K562 (cell line): ENCODE results near the gene GBA2. TPM values are rescaled to one million over a fixed set of nuclear protein-coding genes. Genes with fewer than 3 reads are reported as not detected.

Experiments
- C11orf30 ChIP-seq: fragments of 450-650 bp; IDR thresholded peaks from 2 replicates; pipeline ENCODE4 v1.6.1; 2016; ENCODE audit warnings: low read depth, mild to moderate bottlenecking
- EP300 ChIP-seq: IDR thresholded peaks from 2 replicates; pipeline ENCODE4 v1.6.1; 2012; ENCODE audit warnings: low read length, improper control_type of control experiment
- HDAC3 ChIP-seq: fragments of 450-650 bp; IDR thresholded peaks from 2 replicates; pipeline ENCODE4 v1.6.1; 2018; ENCODE audit warnings: borderline replicate concordance, mild to moderate bottlenecking, moderate library complexity; ENCODE audit not compliant: partially characterized antibody
- KDM5B ChIP-seq: fragments of 200-600 bp; sonication (generic); IDR thresholded peaks from 2 replicates; pipeline ENCODE4 v1.6.1; 2012; ENCODE audit warnings: low read depth, mild to moderate bottlenecking, moderate library complexity, low read length, control low read depth, inconsistent platforms; ENCODE audit not compliant: insufficient replicate concordance
- MTA2 ChIP-seq: fragments of 450-650 bp; IDR thresholded peaks from 2 replicates; pipeline ENCODE4 v1.6.1; 2016; ENCODE audit warnings: low read depth
- NFE2L1 ChIP-seq: fragments of 450-650 bp; IDR thresholded peaks from 2 replicates; pipeline ENCODE4 v1.6.1; 2016; ENCODE audit warnings: missing genetic modification characterization, low read depth, mild to moderate bottlenecking, missing compliant biosample characterization, moderate library complexity, borderline replicate concordance
- RBBP5 ChIP-seq: fragments of 200-600 bp; sonication (generic); IDR thresholded peaks from 2 replicates; pipeline ENCODE4 v1.6.1; 2012; ENCODE audit warnings: borderline replicate concordance, mild to moderate bottlenecking, low read length, control low read depth, inconsistent platforms; ENCODE audit not compliant: insufficient read depth, poor library complexity, severe bottlenecking
- SETDB1 ChIP-seq: IDR thresholded peaks from one replicate; pipeline ENCODE4 v1.6.1; 2012; ENCODE audit warnings: low read length, control low read depth, inconsistent platforms
- SIRT6 ChIP-seq: IDR thresholded peaks from one replicate; pipeline ENCODE4 v1.6.1; 2012; ENCODE audit warnings: low read depth, mild to moderate bottlenecking, control low read depth, inconsistent platforms, low read length, moderate library complexity
- TEAD4 ChIP-seq, 2 experiments: sonication (generic) in 1 of 2; formaldehyde crosslinking in 1 of 2; IDR thresholded peaks; 2 replicates each; pipeline versions ENCODE4 v1.6.1 to v1.8.0; 2012 to 2022; ENCODE audit warnings: borderline replicate concordance in 1 of 2, inconsistent platforms in 1 of 2, low read length in 1 of 2, mild to moderate bottlenecking in 1 of 2, missing genetic modification reagents in 1 of 2
- THRAP3 ChIP-seq: fragments of 450-650 bp; IDR thresholded peaks from 2 replicates; pipeline ENCODE4 v1.6.1; 2016; ENCODE audit warnings: mild to moderate bottlenecking, inconsistent platforms, borderline replicate concordance
- TSC22D4 ChIP-seq: fragments of 450-650 bp; IDR thresholded peaks from 2 replicates; pipeline ENCODE4 v1.6.1; 2016; ENCODE audit warnings: missing genetic modification characterization, missing biosample characterization, control low read depth
- U2AF2 ChIP-seq: fragments of 200-400 bp; formaldehyde crosslinking; optimal IDR thresholded peaks from 2 replicates; pipeline ENCODE3; 2017; ENCODE audit warnings: low read depth, mild to moderate bottlenecking, low read length
- ZBED1 ChIP-seq: IDR thresholded peaks from 2 replicates; pipeline ENCODE4 v1.6.1; 2014
- ZKSCAN1 ChIP-seq: fragments of 150-350 bp; IDR thresholded peaks from 2 replicates; pipeline ENCODE4 v1.6.1; 2016; ENCODE audit warnings: low read depth, low read length
- ZKSCAN3 ChIP-seq: fragments of 250-450 bp; sonication (Bioruptor Pico); IDR thresholded peaks from 2 replicates; pipeline ENCODE4 v1.4.0; 2020
- ZNF133 ChIP-seq: fragments of 250-450 bp; sonication (Bioruptor Pico); IDR thresholded peaks from 2 replicates; pipeline ENCODE4 v1.4.0; 2020; ENCODE audit warnings: mild to moderate bottlenecking
- ZNF134 ChIP-seq: fragments of 250-450 bp; sonication (Bioruptor Pico); conservative IDR thresholded peaks from 2 replicates; pipeline ENCODE4 v1.4.0; 2020
- ZNF24 ChIP-seq: fragments of 450-650 bp; IDR thresholded peaks from 2 replicates; pipeline ENCODE4 v1.6.1; 2016
- polyA plus RNA-seq, 8 experiments: library from polyadenylated mRNA; depleted of rRNA in 4 of 8; stranded (reverse) in 5 of 8; unstranded in 3 of 8; fragments of >200 nt; fragmentation: Nextera tagmentation in 2 of 8; fragmentation: Illumina TruSeq in 1 of 8; extraction: Ambion mirVana in 2 of 8; extraction: Trizol in 1 of 8; gene quantifications; 2 replicates each; pipeline versions ENCODE4 v1.2.1 to v1.2.3, GENCODE V29; 2011 to 2014; ENCODE audit warnings: inconsistent platforms in 1 of 8, missing spikeins in 1 of 8
- total RNA-seq, 7 experiments: library from RNA; depleted of rRNA in 6 of 7; stranded (reverse); fragments of >200 nt in 6 of 7; fragmentation: Illumina TruSeq in 2 of 7; extraction: Trizol in 2 of 7; gene quantifications; 2 replicates each; pipeline versions ENCODE4 v1.2.1 to v1.2.3, GENCODE V29; 2011 to 2021; ENCODE audit warnings: low replicate concordance in 1 of 7
- TF ChIP-seq, protein P1 (sequence below), 2 experiments: fragments of 450-650 bp in 1 of 2; sonication (generic) in 1 of 2; formaldehyde crosslinking in 1 of 2; IDR thresholded peaks in 1 of 2; conservative IDR thresholded peaks in 1 of 2; 2 replicates each; pipeline versions ENCODE4 v1.6.1 to v1.8.1; 2016 to 2023; ENCODE audit warnings: mild to moderate bottlenecking in 2 of 2, moderate library complexity in 2 of 2, inconsistent platforms in 1 of 2, missing genetic modification reagents in 1 of 2
- TF ChIP-seq, protein P2 (sequence below): fragments of 450-650 bp; IDR thresholded peaks from 2 replicates; pipeline ENCODE4 v1.6.1; 2016; ENCODE audit warnings: low read depth, mild to moderate bottlenecking, moderate library complexity
- TF ChIP-seq, protein P3 (sequence below): fragments of 450-650 bp; IDR thresholded peaks from 2 replicates; pipeline ENCODE4 v1.6.1; 2016; ENCODE audit warnings: mild to moderate bottlenecking
- TF ChIP-seq, protein P4 (sequence below): fragments of 250-450 bp; sonication (Bioruptor Pico); IDR thresholded peaks from 2 replicates; pipeline ENCODE4 v1.5.0; 2021

Gene GBA2
- total and polyA plus RNA-seq, 9 of the 15 experiments (the other 6 are each of a cell fraction or from before 2014, with no cell fraction given) = 14.1 to 60.4 (median 32.1) TPM

DNA sequence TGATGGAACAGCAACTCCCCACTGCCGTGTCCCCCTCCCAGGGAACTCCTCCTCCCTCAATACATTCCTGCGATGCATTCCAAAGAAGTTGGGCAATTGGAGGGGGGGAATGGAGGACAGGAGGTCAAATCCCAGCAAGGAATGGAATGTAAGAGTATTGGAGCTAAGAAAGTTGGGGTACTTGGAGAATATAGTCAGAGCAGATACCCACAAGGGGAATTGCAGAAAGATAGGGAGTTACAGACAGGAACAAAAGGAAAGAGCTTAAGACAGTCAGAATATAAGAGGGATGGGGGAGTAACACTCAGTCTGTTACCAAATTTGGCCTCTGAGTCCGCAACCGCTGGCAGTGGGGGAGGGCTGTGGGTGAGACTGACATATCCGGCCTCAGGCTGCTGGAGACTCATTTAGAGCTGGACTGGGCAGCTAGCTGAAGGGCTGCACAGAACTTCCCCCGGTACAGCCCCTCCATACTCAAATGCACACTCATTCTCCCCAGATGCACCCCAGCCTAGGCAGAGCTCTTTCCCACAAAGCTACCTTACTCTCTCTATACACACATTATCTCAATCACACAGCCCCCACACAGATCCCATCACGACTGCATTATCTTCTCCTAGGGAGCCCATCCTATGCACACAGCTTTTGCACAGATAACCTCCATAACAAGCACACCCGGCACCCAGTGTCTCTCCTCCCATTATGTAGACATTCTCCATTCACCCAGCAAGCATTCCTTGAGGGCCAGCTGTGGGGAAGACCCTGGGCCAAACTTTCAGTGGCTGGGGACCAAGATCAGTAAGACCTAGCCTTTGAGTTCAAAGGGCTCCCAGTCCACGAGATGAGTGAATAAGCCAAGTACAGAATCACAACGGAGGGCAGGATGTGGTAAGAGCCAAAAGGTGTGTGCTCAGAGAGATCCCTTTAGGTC is 20.7 kb downstream of the GBA2 start (continued):
- TF ChIP-seq, protein P1, sequence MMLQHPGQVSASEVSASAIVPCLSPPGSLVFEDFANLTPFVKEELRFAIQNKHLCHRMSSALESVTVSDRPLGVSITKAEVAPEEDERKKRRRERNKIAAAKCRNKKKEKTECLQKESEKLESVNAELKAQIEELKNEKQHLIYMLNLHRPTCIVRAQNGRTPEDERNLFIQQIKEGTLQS (IDR thresholded peaks at IDR 0.05) = no peak
- TF ChIP-seq, protein P1 (CRISPR knock-in tag; conservative IDR thresholded peaks at IDR 0.05) = no peak
- TF ChIP-seq RBBP5 = no peak
- TF ChIP-seq ZNF133 (CRISPR knock-in tag) = no peak
- peak; percentile 90 for TF ChIP-seq MTA2
- TF ChIP-seq THRAP3 = no peak
- TF ChIP-seq NFE2L1 (tag) = no peak
- no peak for TF ChIP-seq ZKSCAN3 (CRISPR knock-in tag)
- TF ChIP-seq, protein P2, sequence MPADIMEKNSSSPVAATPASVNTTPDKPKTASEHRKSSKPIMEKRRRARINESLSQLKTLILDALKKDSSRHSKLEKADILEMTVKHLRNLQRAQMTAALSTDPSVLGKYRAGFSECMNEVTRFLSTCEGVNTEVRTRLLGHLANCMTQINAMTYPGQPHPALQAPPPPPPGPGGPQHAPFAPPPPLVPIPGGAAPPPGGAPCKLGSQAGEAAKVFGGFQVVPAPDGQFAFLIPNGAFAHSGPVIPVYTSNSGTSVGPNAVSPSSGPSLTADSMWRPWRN = peak; percentile 60; the same call in 1 of the 2 replicates
- no peak for TF ChIP-seq U2AF2
- no peak for TF ChIP-seq ZNF24
- no peak for TF ChIP-seq TSC22D4 (tag)
- no peak for TF ChIP-seq ZNF134 (CRISPR knock-in tag)
- peak; percentile 88 for TF ChIP-seq EP300
- TF ChIP-seq, protein P3, sequence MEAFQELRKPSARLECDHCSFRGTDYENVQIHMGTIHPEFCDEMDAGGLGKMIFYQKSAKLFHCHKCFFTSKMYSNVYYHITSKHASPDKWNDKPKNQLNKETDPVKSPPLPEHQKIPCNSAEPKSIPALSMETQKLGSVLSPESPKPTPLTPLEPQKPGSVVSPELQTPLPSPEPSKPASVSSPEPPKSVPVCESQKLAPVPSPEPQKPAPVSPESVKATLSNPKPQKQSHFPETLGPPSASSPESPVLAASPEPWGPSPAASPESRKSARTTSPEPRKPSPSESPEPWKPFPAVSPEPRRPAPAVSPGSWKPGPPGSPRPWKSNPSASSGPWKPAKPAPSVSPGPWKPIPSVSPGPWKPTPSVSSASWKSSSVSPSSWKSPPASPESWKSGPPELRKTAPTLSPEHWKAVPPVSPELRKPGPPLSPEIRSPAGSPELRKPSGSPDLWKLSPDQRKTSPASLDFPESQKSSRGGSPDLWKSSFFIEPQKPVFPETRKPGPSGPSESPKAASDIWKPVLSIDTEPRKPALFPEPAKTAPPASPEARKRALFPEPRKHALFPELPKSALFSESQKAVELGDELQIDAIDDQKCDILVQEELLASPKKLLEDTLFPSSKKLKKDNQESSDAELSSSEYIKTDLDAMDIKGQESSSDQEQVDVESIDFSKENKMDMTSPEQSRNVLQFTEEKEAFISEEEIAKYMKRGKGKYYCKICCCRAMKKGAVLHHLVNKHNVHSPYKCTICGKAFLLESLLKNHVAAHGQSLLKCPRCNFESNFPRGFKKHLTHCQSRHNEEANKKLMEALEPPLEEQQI = no peak
- TF ChIP-seq C11orf30 = peak; percentile 77
- peak; percentile 71 for TF ChIP-seq HDAC3
- TF ChIP-seq SETDB1 = no peak
- TF ChIP-seq, protein P4, sequence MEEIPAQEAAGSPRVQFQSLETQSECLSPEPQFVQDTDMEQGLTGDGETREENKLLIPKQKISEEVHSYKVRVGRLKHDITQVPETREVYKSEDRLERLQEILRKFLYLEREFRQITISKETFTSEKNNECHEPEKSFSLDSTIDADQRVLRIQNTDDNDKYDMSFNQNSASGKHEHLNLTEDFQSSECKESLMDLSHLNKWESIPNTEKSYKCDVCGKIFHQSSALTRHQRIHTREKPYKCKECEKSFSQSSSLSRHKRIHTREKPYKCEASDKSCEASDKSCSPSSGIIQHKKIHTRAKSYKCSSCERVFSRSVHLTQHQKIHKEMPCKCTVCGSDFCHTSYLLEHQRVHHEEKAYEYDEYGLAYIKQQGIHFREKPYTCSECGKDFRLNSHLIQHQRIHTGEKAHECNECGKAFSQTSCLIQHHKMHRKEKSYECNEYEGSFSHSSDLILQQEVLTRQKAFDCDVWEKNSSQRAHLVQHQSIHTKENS (CRISPR knock-in tag) = no peak
- no peak for TF ChIP-seq ZKSCAN1
- TF ChIP-seq KDM5B = peak; percentile 57
- peak; percentile 92 for TF ChIP-seq TEAD4 (IDR thresholded peaks at IDR 0.05; ENCODE audit: low read length)
- TF ChIP-seq TEAD4 (CRISPR knock-in tag; IDR thresholded peaks at IDR 0.05; ENCODE audit: borderline replicate concordance) = no peak
- TF ChIP-seq ZBED1 = no peak; the same call in 1 of the 2 replicates
- no peak for TF ChIP-seq SIRT6
